ENCODE data around the gene RALGPS1. TPM values are rescaled to one million over a fixed set of nuclear protein-coding genes. Genes with fewer than 3 reads are reported as not detected.

RALGPS1 gene
- total RNA-seq, 4 donors from 2014 or later: 3.3 to 9.8 (median 6.7) TPM

DNA sequence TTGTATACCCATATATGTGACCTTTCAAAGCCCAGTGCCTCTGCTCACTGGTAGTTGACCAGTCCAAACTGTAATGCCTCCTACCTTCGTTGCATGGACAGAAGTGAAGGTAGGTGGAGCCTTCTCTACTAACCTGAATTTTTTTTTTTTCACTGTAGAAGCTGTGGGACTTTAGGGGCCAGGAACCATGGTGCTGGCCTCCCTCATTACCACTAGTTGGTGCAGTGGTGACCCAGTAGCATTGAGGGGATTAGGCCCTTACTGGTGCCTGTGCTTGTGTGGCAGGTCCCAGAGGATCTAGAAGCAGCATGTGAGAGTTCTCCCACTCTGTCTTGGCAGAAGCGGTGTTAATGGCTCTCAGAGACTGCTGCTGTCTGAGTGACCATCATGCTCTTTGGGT lies 2.3 kb downstream of the RALGPS1 start:
- Histone ChIP-seq H3K27ac (no peak overlapping the region), H3K36me3 (no peaks in the 10 kb centered on the region), H3K4me1 (peaks cover 0 to 15% (median 2%) of the 10 kb centered on the region in 4 donors), H3K27me3 (no peaks in the 10 kb centered on the region), H3K4me3 (no peak overlapping the region), H3K9me3 (no peaks in the 10 kb centered on the region)
- WGBS, 2 donors: 75 to 90% methylated on average over 2 of the region's 2 CpGs
- no peak for DNase-seq (ENCODE audit: low spot score in 2 of 2)
- TF ChIP-seq POLR2A (IDR thresholded peaks at IDR 0.05) (no peak), CTCF (IDR thresholded peaks at IDR 0.05) (no peak), EP300 (IDR thresholded peaks at IDR 0.05) (no peak)

DNA sequence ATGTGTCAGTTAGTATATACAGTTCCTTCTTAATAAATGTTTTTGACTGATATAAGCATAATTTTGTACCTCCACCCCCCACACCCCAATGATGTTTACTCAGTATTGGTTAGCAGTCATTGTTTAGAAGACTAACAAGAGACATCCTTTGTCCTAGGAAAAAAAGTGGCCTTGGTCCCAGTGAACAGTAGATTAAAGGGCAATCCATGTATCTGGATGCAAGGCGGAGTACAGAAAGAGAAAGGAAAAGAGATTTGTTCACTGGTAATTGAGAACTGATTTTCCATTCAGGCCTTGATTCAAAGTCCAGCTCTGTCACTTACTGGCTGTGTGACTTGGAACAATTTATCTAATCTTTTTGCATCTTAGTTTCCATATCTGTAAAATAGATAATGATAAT lies 4.6 kb downstream of the RALGPS1 start:
- Histone ChIP-seq H3K27me3 (no peaks in the 10 kb centered on the region), H3K4me1 (peaks cover 0 to 12% (median 2%) of the 10 kb centered on the region in 4 donors), H3K4me3 (no peak overlapping the region), H3K9me3 (no peaks in the 10 kb centered on the region), H3K36me3 (no peaks in the 10 kb centered on the region), H3K27ac (no peak overlapping the region)
- no peak for DNase-seq (ENCODE audit: low spot score in 2 of 2)
- TF ChIP-seq POLR2A (IDR thresholded peaks at IDR 0.05) (no peak), CTCF (IDR thresholded peaks at IDR 0.05) (no peak), EP300 (IDR thresholded peaks at IDR 0.05) (no peak)
- 64 to 73% methylated on average over 1 of the region's 1 CpG for WGBS, 2 donors

- no peak for DNase-seq (ENCODE audit: low spot score in 2 of 2)
- Histone ChIP-seq H3K4me3 (no peak overlapping the region), H3K36me3 (no peaks in the 10 kb centered on the region), H3K27me3 (no peaks in the 10 kb centered on the region), H3K9me3 (no peaks in the 10 kb centered on the region), H3K4me1 (no peaks in the 10 kb centered on the region), H3K27ac (no peak overlapping the region)
- TF ChIP-seq EP300 (IDR thresholded peaks at IDR 0.05) (no peak), CTCF (IDR thresholded peaks at IDR 0.05) (no peak), POLR2A (IDR thresholded peaks at IDR 0.05) (no peak)
Observed at GRCh38 chr9:126925876-126926275, 11.3 kb downstream of the RALGPS1 start.

GRCh38 chr9:126926364-126926763 lies 11.8 kb downstream of the RALGPS1 start:
- Histone ChIP-seq H3K4me3 (no peak overlapping the region), H3K36me3 (no peaks in the 10 kb centered on the region), H3K4me1 (no peaks in the 10 kb centered on the region), H3K27me3 (no peaks in the 10 kb centered on the region), H3K27ac (no peak overlapping the region), H3K9me3 (no peaks in the 10 kb centered on the region)
- WGBS, 2 donors: 75 to 88% methylated on average over 2 of the region's 2 CpGs
- DNase-seq (ENCODE audit: low spot score in 2 of 2): no peak
- TF ChIP-seq POLR2A (IDR thresholded peaks at IDR 0.05) (no peak), CTCF (IDR thresholded peaks at IDR 0.05) (no peak), EP300 (IDR thresholded peaks at IDR 0.05) (no peak)

DNA sequence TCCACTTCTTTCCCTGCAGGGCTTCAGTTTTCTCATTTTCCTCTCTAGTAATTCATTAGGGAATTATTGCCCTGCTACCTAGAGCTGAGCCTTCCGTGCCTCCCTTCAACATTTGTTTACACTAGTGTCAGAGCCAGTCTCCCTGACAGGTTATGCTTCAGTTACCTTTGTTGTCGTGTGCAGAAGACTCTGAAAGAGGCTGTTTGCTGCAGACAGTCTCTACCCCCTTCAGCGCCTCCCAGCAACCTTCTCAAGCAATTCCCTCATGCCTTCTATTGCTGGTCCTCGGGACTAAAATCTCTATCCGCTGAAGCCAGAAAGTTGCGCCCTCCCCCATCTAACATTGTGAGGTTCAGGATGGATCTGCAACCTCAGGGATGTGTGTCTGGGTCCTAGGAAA lies 12.8 kb downstream of the RALGPS1 start:
- Histone ChIP-seq H3K9me3 (no peaks in the 10 kb centered on the region), H3K4me1 (no peaks in the 10 kb centered on the region), H3K27ac (no peak overlapping the region), H3K36me3 (no peaks in the 10 kb centered on the region), H3K27me3 (no peaks in the 10 kb centered on the region), H3K4me3 (no peak overlapping the region)
- TF ChIP-seq CTCF (IDR thresholded peaks at IDR 0.05): no peak
- TF ChIP-seq POLR2A (IDR thresholded peaks at IDR 0.05): no peak
- TF ChIP-seq EP300 (IDR thresholded peaks at IDR 0.05): no peak
- DNase-seq (ENCODE audit: low spot score in 2 of 2): no peak
- 50 to 54% methylated on average over 6 of the region's 6 CpGs for WGBS, 2 donors

All from tibial nerve (tissue), 4 donors.